Common myeloid progenitor, CD34-positive (primary cell): ENCODE data around the gene MYLK2.

Source experiments
- CTCF ChIA-PET: fragments of 350-600 bp; sonication (Branson Sonifier 250); formaldehyde crosslinking; loops from one replicate; lab custom pipeline; 2021; ENCODE audit warnings: antibody characterized with exemption; lab: Charles Lee
- POLR2A ChIA-PET: fragments of 350-600 bp; sonication (Branson Sonifier 250); formaldehyde crosslinking; loops from one replicate; lab custom pipeline; 2021; ENCODE audit warnings: antibody characterized with exemption; lab: Charles Lee
- DNase-seq, 3 donors: peaks; one replicate each; pipeline versions ENCODE4 v3.0.0 to v3.0.0-alpha.2; 2013
- H3K27ac ChIP-seq, 2 experiments: 1 replicate in 1 of 2; 2 replicates in 1 of 2; pipeline ENCODE4 v1.7.0; 2013; ENCODE audit warnings: inconsistent platforms in 2 of 2, low read length in 2 of 2, mild to moderate bottlenecking in 2 of 2, low read depth in 1 of 2, moderate library complexity in 1 of 2; ENCODE audit not compliant: severe bottlenecking in 2 of 2, insufficient read depth in 1 of 2, poor library complexity in 1 of 2
- H3K27me3 ChIP-seq, 5 experiments: replicated peaks in 2 of 5; 1 replicate in 3 of 5; 2 replicates in 2 of 5; pipeline versions ENCODE4 v1.6.1 to v1.7.0; 2013; ENCODE audit warnings: low read length in 4 of 5, mild to moderate bottlenecking in 2 of 5, moderate library complexity in 2 of 5, inconsistent platforms in 1 of 5; ENCODE audit not compliant: insufficient read depth in 5 of 5, control insufficient read depth in 4 of 5
- H3K36me3 ChIP-seq, 4 experiments: 1 replicate in 2 of 4; 2 replicates in 2 of 4; pipeline versions ENCODE4 v1.6.1 to v1.7.0; 2013; ENCODE audit warnings: low read length in 3 of 4, control low read depth in 1 of 4, mild to moderate bottlenecking in 1 of 4; ENCODE audit not compliant: control insufficient read depth in 4 of 4, insufficient read depth in 4 of 4
- H3K4me1 ChIP-seq, 4 experiments: 1 replicate in 3 of 4; 2 replicates in 1 of 4; pipeline versions ENCODE4 v1.6.1 to v1.7.1; 2013; ENCODE audit warnings: low read length in 3 of 4, mild to moderate bottlenecking in 3 of 4, control low read depth in 1 of 4, inconsistent platforms in 1 of 4, moderate library complexity in 1 of 4; ENCODE audit not compliant: control insufficient read depth in 4 of 4, insufficient read depth in 4 of 4; ENCODE audit errors: control extremely low read depth in 1 of 4
- H3K4me3 ChIP-seq, 7 experiments: 1 replicate in 4 of 7; 2 replicates in 3 of 7; pipeline versions ENCODE4 v1.5.1 to v1.7.0; 2013; ENCODE audit warnings: mild to moderate bottlenecking in 7 of 7, low read length in 6 of 7, moderate library complexity in 6 of 7, inconsistent platforms in 2 of 7, low read depth in 2 of 7, control low read depth in 1 of 7; ENCODE audit not compliant: insufficient read depth in 4 of 7, control insufficient read depth in 1 of 7; ENCODE audit errors: extremely low read depth in 1 of 7
- H3K9me3 ChIP-seq, 5 experiments: 1 replicate in 4 of 5; 2 replicates in 1 of 5; pipeline versions ENCODE4 v1.6.1 to v1.7.1; 2013; ENCODE audit warnings: low read length in 4 of 5, mild to moderate bottlenecking in 2 of 5, inconsistent platforms in 1 of 5, low read depth in 1 of 5, moderate library complexity in 1 of 5; ENCODE audit not compliant: control insufficient read depth in 4 of 5, insufficient read depth in 2 of 5; ENCODE audit errors: control extremely low read depth in 1 of 5
- WGBS: methylation state at CpG from one replicate; pipeline ENCODE4 v1.1.5; 2013; ENCODE audit not compliant: insufficient coverage; 5-methylcytosine and 5-hydroxymethylcytosine counted together

MYLK2 gene

DNA sequence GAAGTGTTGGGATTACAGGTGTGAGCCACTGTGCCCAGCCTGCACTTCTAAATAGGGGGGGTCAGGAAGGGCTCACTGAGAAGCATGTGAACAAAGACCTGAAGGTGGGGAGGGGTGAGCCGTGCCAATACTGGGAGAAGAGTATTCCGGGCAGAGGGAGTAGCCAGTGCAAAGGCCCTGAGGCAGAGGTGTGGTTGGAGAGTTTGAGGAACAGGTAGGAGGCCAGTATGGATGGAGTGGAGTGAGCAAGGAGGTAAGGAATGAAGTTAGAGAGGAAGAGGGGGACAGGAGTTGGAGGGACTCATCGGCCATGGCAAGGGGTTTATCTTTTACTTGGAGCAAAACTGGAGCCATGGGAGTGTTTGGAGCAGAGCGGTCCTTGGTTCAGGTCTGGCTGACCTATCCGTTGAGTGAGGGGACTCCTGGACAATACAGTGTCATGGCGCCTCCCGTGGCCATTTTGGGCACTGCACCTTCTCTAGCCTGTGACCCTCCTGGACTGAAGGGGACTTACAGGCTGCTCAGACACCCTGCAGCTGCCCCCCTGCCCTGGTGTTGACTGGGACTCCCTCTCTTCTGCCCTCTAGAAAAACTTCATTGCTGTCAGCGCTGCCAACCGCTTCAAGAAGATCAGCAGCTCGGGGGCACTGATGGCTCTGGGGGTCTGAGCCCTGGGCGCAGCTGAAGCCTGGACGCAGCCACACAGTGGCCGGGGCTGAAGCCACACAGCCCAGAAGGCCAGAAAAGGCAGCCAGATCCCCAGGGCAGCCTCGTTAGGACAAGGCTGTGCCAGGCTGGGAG is 14.2 kb downstream of the MYLK2 start:
- Histone ChIP-seq H3K4me3 (no peak overlapping the region), H3K9me3 (no peaks in the 10 kb centered on the region), H3K4me1 (peaks cover 3 to 64% (median 55%) of the 10 kb centered on the region in 4 experiments), H3K36me3 (no peaks in the 10 kb centered on the region), H3K27me3 (no peaks in the 10 kb centered on the region), H3K27ac (no peak overlapping the region)
- ChIA-PET POLR2A (no interaction called here), CTCF (interaction anchor here (0.6 to 6.5 kb wide), 13 partner anchors 10 to 198 kb away, joined by 3 to 58 read pairs (median 6); partner anchors contain the start of genes FOXS1 and MYLK2)
- DNase-seq, result peak; percentile 45 to 68 (median 57)
- 73% methylated on average over 13 of the region's 14 CpGs for WGBS

DNA sequence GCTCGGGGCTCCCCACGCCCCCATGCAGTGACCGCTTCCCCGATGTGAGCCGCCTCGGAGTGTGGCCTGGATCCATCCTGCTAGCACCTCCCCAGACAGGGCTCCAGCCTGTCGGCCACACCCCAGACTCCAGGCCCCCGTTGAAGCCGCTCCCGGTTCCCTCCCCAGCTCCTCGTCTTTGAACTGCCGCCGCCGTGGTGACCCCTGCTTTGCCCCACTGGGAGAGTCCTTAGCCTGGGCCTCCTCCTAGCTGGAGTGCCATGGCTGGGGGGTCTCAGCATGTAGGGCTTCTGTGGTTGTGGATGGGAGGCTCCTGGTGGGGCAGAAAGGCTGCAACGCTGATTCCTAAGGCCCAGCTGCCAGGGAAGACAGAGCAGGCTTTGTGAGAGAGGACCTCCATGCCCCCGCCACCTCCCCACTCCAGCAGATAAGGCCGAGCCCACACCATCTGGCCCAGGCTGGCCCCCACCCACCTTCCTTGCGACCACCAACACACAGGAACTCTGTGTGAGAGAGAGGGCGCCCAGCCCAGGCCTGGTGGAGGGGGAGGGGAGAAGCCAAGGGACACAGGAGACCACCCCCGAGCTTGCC is 14.9 kb downstream of the MYLK2 start:
- H3K4me3 ChIP-seq, result no peak overlapping the region
- 96% methylated on average over 15 of the region's 20 CpGs for WGBS
- no peaks in the 10 kb centered on the region for H3K27me3 ChIP-seq
- ChIA-PET POLR2A (no interaction called here), CTCF (interaction anchor here (0.6 to 6.5 kb wide), 14 partner anchors 10 to 197 kb away, joined by 3 to 58 read pairs (median 6); partner anchors contain the start of genes FOXS1 and MYLK2)
- no peak overlapping the region for H3K27ac ChIP-seq
- H3K4me1 ChIP-seq, result peaks cover 3 to 70% (median 60%) of the 10 kb centered on the region in 4 experiments
- H3K36me3 ChIP-seq, result no peaks in the 10 kb centered on the region
- DNase-seq, result peak in 1 of 3 donors; percentile 13
- no peaks in the 10 kb centered on the region for H3K9me3 ChIP-seq

DNA sequence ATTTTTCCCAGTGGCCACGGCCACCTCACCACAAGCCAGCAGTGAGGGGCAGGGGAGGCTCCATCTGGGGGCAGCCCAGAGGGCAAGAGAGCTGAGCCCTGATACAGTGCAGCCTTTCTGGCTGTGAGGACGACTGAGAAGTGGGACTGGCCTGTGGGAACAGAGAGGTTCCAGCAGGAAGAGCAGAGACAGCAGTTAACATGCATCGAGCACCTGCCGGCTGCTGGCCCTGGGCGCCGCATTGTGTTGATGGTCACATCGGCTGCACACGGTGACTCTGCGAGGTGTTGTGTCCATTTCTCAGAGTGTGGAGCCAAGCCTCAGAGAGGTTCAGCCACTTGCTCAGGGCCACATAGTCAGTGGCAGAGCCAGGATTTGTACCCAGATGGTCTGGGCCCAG is 16.4 kb downstream of the MYLK2 start:
- Histone ChIP-seq H3K4me3 (no peak overlapping the region), H3K27me3 (no peaks in the 10 kb centered on the region), H3K4me1 (peaks cover 3 to 59% (median 55%) of the 10 kb centered on the region in 4 experiments), H3K27ac (no peak overlapping the region), H3K36me3 (no peaks in the 10 kb centered on the region), H3K9me3 (no peaks in the 10 kb centered on the region)
- ChIA-PET CTCF (interaction anchor here (1.0 to 6.5 kb wide), 8 partner anchors 8 to 150 kb away, joined by 3 to 58 read pairs (median 15); partner anchors contain the start of genes FOXS1 and PDRG1), POLR2A (interaction anchor here (1.4 kb wide), 1 partner anchor 13 kb away, joined by 3 read pairs; no protein-coding TSS in a partner anchor)
- 72% methylated on average over 9 of the region's 9 CpGs for WGBS
- no peak for DNase-seq

DNA sequence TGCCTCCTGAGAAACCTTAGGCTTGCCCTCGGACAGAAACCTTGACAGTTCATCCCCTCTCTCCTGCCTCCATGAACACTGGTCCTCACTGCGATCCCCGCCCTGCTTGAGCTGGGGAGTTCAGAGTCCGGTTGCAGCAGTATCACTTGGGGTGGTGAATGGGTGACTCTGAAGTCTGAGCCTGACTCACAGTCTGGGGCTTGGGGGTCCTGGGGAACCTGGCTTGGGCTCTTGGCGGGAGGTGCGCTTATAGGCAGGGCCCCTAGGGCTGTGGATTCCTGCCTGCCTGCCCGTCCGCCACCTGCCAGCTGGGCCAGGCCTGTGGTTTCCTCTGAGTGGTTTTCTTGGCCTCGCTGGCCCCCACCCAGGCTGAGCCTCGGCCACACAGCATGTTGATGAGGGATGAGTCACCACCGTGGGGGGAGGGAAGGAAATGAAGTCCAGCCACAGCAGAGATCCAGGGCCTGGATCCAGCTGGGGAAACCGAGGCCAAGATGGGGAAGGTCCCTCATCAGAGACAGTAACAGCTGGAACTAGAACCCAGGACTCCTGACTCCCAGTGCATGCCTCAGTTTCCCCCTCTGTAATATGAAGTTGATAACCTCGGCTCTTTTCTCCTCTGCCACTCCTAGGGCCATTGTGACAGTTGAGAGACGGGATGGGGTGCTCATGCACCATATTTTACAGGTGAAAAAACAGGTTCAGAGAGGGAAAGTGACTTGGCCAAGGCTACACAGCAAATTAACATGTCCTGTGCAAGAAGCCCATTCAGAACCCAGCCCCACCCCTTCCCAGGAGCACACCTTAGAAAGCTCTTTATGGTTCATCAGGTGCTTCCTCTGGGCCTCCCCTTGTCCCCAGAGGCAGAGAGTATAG is 17.1 kb downstream of the MYLK2 start:
- POLR2A ChIA-PET, result interaction anchor here (0.6 to 1.4 kb wide), 2 partner anchors 13 to 235 kb away, joined by 3 read pairs; no protein-coding TSS in a partner anchor
- peak; percentile 90 to 98 (median 97) for DNase-seq
- CTCF ChIA-PET, result interaction anchor here (1.4 to 6.5 kb wide), 7 partner anchors 7 to 149 kb away, joined by 3 to 58 read pairs (median 18); partner anchors contain the start of genes FOXS1 and PDRG1
- Histone ChIP-seq H3K4me3 (peak overlapping the region in 4 of 7 experiments; percentile 14 to 37 (median 26)), H3K27me3 (no peaks in the 10 kb centered on the region), H3K4me1 (peaks cover 3 to 59% (median 55%) of the 10 kb centered on the region in 4 experiments), H3K27ac (no peak overlapping the region), H3K36me3 (no peaks in the 10 kb centered on the region), H3K9me3 (no peaks in the 10 kb centered on the region)
- WGBS, result 3% methylated on average over 11 of the region's 14 CpGs

DNA sequence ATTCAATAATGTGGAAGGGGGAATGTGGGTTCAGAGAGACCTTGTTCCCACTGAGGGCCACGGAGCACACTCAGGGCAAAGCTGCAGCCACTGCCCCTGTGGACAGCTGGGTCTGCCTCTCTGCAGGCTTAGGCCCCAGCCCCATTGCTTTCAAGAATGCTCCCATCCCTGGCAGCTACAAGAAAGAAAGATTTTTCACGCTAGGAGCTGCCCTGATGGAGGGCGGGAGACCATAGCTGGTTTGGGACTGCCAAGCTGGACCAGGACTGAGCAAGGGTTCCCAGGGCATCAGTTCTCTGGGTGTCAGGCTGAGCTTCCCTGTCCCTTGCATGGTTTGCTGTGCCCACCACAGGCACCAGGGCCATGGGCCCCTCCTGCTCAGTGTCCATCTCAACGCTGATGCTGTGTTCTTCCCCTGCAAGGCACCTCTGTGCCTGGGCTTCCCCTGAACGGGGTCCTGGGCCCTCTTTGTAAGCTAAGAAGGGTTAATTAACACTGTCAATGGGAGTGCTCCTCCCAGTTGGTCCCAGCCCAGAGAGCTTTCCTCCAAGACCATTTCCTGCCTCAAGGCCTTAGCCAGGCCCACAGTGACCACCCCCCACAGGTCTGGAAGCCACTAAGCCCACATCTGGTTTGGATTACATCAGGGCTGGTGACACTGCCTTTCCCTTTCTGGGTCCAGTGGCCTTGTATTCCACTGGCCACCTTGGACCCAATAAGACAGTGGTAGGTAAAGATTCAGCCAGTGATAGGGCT is 17.9 kb downstream of the MYLK2 start:
- 85% methylated on average over 5 of the region's 5 CpGs for WGBS
- peak overlapping the region in 3 of 7 experiments; percentile 22 to 37 (median 26) for H3K4me3 ChIP-seq
- no peaks in the 10 kb centered on the region for H3K27me3 ChIP-seq
- no peaks in the 10 kb centered on the region for H3K36me3 ChIP-seq
- CTCF ChIA-PET, result interaction anchor here (1.1 to 6.5 kb wide), 9 partner anchors 8 to 148 kb away, joined by 3 to 58 read pairs (median 6); partner anchors contain the start of genes FOXS1 and PDRG1
- H3K4me1 ChIP-seq, result peaks cover 3 to 59% (median 55%) of the 10 kb centered on the region in 4 experiments
- DNase-seq, result no peak
- POLR2A ChIA-PET, result interaction anchor here (1.4 kb wide), 1 partner anchor 14 kb away, joined by 3 read pairs; no protein-coding TSS in a partner anchor
- no peaks in the 10 kb centered on the region for H3K9me3 ChIP-seq
- H3K27ac ChIP-seq, result no peak overlapping the region

DNA sequence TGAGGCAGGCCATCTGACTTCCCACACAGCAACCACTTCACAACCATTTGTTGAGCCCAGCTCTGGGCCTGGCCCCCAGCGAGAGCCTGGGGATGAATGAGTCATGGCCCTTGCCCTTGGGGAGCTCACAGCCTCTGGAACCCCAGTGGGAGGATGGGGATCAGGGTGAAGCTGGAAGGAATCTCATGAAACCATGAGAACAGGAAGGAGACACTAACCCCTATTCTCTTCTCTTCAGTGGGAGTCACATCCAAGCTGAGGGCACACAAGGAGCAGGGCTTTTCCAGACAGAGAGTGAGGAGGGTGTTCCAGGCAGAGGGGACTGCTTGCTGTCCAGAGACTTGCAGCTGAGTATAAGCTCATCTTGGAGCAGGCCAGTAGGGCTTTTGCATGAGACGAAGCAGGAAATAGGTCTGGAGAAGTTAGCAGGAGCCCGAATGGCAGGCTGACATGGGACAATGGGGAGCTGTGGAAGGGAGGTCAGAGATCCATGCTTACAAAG is 18.8 kb downstream of the MYLK2 start:
- 60% methylated on average over 2 of the region's 3 CpGs for WGBS
- H3K36me3 ChIP-seq, result no peaks in the 10 kb centered on the region
- POLR2A ChIA-PET, result no interaction called here
- no peaks in the 10 kb centered on the region for H3K9me3 ChIP-seq
- H3K4me3 ChIP-seq, result peak overlapping the region in 1 of 7 experiments; percentile 14
- DNase-seq, result peak in 2 of 3 donors; percentile 53 to 67
- H3K27ac ChIP-seq, result no peak overlapping the region
- no peaks in the 10 kb centered on the region for H3K27me3 ChIP-seq
- peaks cover 3 to 61% (median 57%) of the 10 kb centered on the region in 4 experiments for H3K4me1 ChIP-seq
- CTCF ChIA-PET, result interaction anchor here (0.9 to 6.5 kb wide), 11 partner anchors 8 to 193 kb away, joined by 3 to 58 read pairs (median 4); partner anchors contain the start of gene PDRG1
